NCI-H748 (cell line): ENCODE data around the gene ALOX5.
"Not testable (repeated sequence)": the region's sequence is repeated elsewhere in the genome, so short reads cannot be mapped to it uniquely, and the experiment has no call there.

Experiments used
- DNase-seq: peaks from one replicate; lab custom pipeline; 2025; ENCODE audit not compliant: unreplicated experiment; lab: John Stamatoyannopoulos, UW

ALOX5 gene

DNA sequence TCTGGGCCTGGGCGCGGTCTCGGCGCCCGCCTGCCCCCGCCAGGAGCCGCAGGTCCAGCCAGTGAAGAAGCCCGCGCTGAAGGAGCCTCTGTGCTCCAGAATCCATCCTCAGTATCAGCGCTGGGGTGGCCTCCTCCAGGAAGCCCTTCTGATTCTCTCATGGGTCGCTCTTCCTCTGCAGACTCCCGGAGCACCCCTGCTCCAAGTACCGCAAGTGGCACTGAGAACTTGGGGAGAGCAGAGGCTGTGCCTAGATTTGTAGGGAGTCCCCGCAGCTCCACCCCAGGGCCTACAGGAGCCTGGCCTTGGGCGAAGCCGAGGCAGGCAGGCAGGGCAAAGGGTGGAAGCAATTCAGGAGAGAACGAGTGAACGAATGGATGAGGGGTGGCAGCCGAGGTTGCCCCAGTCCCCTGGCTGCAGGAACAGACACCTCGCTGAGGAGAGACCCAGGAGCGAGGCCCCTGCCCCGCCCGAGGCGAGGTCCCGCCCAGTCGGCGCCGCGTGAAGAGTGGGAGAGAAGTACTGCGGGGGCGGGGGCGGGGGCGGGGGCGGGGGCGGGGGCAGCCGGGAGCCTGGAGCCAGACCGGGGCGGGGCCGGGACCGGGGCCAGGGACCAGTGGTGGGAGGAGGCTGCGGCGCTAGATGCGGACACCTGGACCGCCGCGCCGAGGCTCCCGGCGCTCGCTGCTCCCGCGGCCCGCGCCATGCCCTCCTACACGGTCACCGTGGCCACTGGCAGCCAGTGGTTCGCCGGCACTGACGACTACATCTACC, at the start of gene ALOX5:
Gene ALOX5 (plus strand): TSS at position 641 of the 774 bp plus-strand sequence. CDS start 64 bp downstream, at position 705.
- DNase-seq: peak; percentile 91

DNA sequence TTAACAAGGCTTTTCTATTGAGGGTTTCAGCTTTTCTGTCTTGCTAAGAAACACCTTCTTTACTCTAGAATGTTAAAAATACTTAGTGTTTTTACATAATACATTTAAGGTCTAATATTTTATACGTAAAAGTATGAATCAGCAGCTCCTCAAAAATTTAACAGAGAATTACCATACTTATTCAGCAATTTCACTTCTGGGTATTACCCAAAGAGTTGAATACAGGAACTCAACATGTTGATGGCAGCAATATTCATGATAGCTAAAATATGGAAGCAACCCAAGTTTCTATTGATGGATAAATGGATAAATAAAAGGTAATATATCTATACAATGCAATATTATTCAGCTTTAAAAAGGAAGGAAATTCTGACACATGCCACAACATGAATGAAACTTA, 48.9 kb upstream of the ALOX5 start:
- DNase-seq: no peak

DNA sequence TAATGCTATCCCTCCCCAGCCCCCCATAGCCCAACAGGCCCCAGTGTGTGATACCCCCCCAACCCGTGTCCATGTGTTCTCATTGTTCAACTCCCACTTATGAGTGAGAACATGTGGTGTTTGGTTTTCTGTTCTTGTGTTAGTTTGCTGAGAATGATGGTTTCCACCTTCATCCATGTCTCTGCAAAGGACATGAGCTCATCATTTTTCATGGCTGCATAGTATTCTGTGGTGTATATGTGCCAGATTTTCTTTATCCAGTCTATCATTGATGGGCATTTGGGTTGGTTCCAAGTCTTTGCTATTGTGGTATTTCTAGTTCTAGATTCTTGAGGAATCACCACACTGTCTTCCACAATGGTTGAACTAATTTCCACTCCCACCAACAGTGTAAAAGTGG, 47.2 kb upstream of the ALOX5 start:
- not testable (repeated sequence) for DNase-seq

DNA sequence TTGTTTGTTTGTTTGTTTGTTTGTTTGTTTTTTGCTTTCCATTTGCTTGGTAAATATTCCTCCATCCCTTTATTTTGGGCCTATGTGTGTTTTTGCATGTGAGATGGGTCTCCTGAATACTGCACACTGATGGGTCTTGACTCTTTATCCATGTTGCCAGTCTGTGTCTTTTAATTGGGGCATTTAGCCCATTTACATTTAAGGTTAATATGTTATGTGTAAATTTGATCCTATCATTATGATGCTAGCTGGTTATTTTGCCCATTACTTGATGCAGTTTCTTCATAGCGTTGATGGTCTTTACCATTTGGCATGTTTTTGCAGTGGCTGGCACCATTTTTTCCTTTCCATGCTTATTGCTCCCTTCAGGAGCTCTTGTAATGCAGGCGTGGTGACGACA, 42.2 kb upstream of the ALOX5 start:
- not testable (repeated sequence) for DNase-seq

DNA sequence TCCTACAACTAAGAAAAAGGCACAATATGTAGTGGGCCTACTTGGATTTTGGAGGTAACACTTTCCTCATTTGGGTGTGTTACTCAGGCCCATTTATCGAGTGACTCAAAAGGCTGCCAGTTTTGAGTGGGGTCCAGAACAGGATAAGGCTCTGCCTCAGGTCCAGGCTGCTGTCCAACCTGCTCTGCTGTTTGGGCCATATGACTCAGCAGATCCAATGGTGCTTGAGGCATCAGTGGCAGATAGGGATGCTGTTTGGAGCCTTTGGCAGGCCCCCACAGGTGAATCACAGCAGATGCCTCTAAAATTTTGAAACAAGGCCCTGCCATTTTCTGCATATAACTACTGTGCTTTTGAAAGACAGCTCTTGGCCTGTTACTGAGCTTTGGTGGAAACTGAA, 34.1 kb upstream of the ALOX5 start:
- no peak for DNase-seq

DNA sequence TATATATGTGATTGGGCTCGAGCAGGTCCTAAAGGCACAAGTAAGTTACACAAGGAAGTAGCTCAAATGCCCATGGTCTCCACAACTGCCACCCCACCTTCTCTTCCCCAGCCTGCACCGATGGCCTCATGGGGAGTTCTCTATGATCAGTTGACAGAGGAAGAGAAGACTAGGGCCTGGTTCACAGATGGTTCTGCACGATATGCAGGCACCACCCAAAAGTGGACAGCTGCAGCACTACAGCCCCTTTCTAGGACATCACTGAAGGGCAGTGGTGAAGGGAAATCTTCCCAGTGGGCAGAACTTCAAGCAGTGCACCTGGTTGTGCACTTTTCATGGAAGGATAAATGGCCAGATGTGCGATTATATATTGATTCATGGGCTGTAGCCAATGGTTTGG, 33.6 kb upstream of the ALOX5 start:
- not testable (repeated sequence) for DNase-seq

DNA sequence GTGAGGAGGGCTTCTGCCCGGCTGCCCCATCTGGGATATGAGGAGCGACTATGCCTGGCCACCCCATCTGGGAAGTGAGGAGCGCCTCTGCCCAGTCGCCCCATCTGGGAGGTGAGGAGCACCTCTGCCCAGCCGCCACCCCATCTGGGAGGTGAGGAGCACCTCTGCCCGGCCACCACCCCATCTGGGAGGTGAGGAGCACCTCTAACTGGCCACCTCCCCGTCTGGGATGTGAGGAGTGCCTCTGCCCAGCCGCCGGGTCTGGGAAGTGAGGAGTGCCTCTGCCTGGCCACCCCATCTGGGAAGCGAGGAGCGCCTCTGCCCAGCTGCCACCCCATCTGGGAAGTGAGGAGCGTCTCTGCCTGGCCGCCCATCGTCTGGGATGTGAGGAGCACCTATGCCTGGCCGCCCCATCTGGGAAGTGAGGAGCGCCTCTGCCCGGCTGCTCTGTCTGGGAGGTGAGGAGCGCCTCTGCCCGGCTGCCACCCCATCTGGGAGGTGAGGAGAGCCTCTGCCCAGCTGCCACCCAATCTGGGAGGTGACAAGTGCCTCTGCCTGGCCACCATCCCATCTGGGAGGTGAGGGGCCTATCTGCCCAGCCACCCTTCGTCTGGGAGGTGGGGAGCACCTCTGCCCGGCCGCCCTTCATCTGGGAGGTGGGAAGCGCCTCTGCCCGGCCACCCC, 27.2 kb upstream of the ALOX5 start:
- DNase-seq: not testable (repeated sequence)

DNA sequence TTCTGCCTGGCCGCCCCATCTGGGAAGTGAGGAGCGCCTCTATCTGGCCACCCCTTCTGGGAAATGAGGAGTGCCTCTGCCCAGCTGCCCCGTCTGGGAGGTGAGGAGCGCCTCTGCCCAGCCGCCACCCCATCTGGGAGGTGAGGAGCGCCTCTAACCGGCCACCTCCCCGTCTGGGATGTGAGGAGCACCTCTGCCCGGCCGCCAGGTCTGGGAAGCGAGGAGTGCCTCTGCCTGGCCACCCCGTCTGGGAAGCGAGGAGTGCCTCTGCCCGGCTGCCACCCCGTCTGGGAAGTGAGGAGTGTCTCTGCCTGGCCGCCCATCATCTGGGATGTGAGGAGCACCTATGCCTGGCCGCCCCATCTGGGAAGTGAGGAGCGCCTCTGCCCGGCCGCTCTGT, 26.6 kb upstream of the ALOX5 start:
- DNase-seq: not testable (repeated sequence)

DNA sequence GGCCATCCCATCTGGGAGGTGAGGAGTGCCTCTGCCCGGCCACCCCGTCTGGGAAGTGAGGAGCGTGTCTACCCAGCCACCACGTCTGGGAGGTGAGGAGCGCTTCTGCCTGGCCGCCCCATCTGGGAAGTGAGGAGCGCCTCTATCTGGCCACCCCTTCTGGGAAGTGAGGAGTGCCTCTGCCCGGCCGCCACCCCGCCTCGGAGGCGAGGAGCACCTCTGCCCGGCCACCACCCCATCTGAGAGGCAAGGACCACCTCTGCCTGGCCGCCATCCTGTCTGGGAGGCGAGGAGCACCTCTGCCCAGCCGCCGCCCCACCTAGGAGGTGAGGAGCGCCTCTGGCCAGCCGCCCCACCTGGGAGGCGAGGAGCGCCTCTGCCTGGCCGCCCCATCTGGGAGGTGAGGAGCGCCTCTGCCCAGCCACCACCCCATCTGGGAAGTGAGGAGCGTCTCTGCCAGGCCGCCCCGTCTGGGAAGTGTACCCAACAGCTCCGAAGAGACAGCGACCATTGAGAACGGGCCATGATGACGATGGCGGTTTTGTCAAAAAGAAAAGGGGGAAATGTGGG, 25.7 kb upstream of the ALOX5 start:
- not testable (repeated sequence) for DNase-seq

DNA sequence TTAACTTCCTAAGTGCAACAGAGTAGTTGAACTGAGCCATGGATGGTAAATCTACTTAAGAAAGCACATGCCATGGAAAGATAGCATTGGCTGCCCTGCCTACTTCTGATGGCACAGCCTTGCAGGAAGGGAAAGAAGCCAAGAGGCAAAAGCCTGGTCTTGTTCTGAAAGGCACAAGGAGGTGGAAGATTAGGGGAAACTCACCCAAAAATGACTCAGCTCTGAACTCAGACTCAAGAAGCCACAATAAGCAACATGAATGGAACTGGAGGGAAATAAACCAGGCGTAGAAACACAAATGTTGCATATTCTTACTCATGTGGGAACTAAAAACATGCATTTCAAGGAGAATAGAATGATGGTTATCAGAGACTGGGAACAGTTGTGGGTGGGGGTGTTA, 20.8 kb upstream of the ALOX5 start:
- no peak for DNase-seq

DNA sequence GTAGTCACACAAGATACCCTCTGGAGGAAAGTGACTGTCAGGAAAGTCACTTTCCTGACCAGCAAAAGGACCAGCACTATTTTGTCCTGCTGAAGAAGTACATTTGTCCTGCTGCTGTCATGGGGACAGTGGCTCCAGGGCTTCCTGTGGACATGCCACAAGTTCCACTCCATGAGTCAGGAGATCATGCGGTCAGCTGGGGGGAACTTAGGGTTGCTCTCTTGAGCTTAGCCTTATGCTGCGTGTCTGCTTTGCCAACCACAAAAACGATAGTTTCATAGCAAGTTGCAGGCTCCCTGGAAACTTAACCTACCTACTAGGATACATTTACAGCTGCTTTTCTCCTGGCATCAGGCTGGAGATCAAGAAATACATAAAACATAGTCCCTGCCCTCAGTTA, 19.8 kb upstream of the ALOX5 start:
- no peak for DNase-seq

DNA sequence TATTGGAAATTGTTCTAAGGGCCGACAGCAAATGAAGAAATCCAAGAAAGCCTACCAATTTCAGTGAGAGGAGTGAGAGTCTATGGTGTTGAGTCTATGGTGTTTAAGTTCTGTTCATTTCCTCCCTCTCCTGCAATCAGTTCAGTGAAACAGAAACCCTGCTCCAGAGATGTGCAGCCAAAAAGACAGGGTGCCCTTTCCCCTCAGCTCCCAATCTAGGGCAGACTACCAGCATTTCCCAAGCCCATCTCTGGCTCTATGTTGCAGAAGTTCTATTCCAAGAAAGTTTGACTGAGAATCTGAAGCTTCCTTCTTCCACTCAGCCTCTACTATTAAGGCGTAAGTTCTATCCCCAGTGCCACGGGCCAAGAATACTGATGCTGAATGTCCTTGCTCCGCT, 18.5 kb upstream of the ALOX5 start:
- no peak for DNase-seq

DNA sequence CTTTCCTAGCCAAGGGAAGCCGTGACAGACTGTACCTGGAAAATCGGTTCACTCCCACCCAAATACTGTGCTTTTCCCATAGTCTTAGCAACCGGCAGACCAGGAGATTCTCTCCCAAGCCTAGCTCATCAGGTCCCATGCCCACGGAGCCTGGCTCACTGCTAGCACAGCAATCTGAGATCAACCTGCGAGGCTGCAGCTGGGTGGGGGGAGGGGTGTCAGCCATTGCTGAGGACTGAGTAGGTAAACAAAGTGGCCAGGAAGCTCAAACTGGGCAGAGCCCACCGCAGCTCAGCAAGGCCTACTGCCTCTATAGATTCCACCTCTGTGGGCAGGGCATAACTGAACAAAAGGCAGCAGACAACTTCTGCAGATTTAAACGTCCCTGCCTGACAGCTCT, 15.1 kb upstream of the ALOX5 start:
- peak; percentile 78 for DNase-seq

DNA sequence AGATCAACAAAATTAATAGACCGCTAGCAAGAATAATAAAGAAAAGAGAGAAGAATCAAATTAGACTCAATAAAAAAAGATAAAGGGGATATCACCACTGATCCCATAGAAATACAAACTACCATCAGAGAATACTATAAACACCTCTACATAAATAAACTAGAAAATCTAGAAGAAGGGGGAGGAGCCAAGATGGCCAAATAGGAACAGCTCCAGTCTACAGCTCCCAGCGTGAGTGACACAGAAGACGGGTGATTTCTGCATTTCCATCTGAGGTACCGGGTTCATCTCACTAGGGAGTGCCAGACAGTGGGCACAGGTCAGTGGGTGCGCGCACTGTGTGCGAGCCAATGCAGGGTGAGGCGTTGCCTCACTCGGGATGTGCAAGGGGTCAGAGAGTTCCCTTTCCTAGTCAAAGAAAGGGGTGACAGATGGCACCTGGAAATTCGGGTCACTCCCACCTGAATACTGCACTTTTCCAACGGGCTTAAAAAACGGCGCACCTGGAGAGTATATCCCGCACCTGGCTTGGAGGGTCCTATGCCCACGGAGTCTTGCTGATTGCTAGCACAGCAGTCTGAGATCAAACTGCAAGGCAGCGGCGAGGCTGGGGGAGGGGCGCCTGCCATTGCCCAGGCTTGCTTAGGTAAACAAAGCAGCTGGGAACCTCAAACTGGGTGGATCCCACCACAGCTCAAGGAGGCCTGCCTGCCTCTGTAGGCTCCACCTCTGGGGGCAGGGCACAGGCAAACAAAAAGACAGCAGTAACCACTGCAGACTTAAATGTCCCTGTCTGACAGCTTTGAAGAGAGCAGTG, 11.8 kb upstream of the ALOX5 start:
- DNase-seq: peak; percentile 79

DNA sequence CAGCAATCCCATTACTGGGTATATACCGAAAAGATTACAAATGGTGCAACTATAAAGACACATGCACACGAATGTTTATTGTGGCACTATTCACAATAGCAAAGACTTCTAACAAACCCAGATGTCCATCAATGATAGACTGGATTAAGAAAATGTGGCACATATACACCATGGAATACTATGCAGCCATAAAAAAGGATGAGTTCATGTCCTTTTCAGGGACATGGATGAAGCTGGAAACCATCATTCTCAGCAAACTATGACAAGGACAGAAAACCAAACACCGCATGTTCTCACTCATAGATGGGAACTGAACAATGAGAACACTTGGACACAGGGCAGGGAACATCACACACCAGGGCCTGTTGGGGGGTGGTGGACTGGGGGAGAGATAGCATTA, 6.4 kb upstream of the ALOX5 start:
- DNase-seq: not testable (repeated sequence)

DNA sequence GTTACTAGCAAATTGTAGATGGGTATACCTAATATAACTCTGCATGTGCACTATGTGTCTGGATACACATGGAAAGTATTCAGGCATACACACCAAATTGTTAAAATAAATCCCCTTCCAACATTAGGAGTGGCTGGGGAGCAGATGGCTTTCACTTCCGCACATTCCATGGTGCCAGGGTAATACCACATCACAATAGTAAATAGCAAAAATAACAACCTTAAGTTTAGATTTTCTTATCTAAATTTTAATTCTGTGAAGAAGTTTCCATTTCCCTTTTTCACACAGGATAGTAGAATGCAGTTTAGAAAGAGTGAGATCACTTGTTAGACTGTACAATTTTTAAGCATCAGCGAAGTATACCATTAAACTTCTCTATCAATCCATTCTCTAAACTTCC, 5.8 kb upstream of the ALOX5 start:
- DNase-seq: no peak

DNA sequence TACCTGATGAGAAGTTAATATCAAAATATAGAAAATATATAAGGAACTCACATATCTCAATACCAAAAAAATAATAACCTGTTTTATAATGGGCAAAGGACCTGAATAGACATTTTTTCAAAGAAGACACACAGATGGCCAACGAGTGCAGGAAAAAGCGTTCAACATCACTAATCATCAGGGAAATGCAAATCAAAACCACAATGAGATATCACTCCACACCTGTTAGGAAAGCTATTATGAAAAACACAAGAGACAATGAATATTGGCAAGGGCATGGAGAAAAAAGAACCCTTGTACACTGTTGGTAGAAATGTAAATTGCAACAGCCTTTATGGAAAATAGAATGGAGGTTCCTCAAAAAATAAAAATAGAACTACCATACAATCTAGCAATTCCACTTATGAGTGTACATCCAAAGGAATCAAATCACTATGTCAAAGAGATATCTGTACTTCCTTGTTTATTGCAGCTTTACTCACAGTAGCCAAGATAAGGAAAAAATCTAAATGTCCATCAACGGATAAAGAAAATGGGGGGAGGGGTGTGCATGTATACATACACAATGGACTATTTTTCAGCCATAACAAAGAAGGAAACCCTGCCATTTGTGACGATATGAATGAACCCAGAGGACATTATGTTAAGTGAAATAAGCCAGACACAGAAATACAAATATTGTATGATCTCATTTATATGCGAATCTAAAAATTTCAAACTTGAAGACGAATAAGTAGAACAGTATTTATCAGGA, 3.6 kb upstream of the ALOX5 start:
- DNase-seq: peak; percentile 84

DNA sequence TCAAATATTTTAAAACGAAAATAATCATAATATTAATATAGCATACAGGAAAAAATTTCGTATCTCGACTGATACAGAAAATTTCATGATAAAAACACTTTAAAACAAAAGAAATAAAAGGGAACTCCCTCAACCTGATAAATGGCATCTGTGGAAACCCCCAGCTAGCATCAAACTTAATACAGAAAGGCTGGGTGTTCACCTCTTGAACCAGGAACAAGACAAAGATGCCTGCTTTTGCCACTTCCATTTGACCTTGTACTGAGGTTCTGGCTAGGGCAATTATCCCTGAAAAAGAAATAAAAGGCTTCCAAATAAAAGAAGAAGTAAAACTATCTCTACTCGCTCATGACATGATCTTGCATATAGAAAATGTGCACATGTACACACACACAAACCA, 2.5 kb upstream of the ALOX5 start:
- DNase-seq: no peak

DNA sequence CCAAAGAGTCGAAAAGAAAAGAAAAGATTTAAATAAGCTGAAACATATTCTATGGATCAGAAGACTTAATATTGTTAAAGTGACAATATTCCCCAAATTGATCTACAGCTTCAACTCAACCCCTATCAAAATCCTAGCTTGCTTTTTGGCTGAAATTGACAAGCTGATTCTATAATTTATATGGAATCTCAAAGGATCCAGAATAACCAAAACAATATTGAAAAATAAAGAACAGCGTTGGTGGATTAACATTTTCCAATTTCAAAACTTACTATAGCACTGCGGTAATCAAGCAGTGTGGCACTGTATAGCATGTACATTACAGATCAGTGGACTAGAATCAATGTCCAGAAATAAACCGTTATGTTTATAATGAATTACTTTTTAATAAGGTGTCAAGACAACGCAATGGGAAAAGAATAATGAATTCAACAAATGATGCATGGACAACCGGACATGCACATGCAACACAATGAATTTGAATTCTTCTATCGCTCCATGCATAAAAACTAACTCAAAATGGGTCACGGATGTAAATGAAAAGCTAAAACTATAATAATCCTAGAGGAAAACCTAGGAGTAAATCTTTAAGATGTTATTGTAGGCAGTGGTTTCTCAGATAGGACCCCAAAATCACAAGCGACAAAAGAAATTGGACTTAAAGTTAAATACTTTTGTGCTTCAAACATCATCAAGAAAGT, 1.6 kb upstream of the ALOX5 start:
- no peak for DNase-seq

DNA sequence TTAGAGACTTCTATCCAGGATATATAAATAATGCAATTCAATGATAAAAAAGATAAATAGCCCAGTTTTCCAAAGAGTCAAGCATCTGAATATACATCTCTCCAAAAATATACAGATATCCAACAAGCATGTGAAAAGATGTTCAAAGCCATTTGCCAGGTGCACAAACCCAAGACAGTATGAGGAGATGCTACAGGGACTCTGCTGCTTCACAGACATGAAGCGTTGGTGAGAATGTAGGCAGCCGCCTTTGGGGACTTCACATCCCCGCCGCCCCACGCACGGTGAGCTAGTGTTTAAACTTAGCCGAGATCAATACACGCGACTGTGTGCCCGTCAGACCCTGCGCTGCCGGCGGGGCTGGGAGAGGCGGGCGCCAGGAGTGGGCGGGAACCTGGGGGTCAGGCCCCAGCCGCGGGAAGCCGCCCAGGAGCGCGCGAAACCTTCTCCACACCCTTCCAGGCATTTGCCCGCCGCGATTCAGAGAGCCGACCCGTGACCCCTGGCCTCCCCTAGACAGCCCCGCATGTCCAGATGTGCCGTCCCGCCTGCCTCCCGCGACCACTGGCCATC, 927 bp upstream of the ALOX5 start:
- DNase-seq: peak; percentile 85
